NCI-H2227 (cell line): ENCODE results near the gene SYCN.
"Not testable (repeated sequence)": the region's sequence is repeated elsewhere in the genome, so short reads cannot be mapped to it uniquely, and the experiment has no call there.

Experiments
- DNase-seq: peaks from one replicate; lab custom pipeline; 2025; ENCODE audit not compliant: unreplicated experiment; lab: John Stamatoyannopoulos, UW

SYCN gene, protein sequence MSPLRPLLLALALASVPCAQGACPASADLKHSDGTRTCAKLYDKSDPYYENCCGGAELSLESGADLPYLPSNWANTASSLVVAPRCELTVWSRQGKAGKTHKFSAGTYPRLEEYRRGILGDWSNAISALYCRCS

DNA sequence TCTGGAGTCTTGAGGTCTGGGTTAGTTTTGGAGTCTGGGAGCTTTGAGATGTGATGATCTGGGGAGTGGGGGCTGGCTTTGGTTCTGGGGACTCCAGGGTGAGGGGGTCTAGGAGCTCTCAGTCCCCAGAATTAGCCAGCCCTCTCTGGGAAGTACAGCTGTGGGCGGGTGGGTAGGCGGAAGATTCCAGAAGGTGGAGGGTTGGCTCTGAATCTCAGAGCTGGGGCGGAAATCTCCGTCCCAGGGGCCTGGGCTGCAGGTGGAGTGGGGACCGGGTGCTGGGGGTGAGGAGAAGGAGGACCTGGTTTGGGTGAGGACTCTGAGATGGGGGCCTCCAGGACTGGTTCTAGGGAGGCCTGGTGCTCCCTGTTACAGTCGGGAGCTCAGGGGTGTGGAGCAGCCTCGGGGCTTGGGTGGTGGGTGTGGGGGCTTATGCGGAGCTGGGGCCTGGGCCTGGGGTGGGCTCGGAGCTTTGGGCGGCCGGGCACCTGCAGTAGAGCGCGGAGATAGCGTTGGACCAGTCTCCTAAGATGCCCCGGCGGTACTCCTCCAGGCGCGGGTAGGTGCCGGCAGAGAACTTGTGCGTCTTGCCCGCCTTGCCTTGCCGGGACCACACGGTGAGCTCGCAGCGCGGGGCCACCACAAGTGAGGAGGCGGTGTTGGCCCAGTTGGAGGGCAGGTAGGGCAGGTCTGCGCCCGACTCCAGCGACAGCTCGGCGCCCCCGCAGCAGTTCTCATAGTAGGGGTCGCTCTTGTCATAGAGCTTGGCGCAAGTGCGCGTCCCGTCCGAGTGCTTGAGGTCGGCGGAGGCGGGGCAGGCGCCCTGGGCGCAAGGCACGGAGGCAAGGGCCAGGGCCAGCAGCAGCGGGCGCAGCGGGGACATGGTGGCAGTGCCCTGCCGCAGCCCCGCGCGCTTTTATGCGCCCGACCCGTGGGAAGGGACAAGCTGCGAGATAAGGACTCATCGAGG, at the start of gene SYCN:
SYCN (minus strand) TSS at position 892 of the 970 bp plus-strand sequence; CDS start at position 883, 9 bp downstream.
- DNase-seq = no peak

DNA sequence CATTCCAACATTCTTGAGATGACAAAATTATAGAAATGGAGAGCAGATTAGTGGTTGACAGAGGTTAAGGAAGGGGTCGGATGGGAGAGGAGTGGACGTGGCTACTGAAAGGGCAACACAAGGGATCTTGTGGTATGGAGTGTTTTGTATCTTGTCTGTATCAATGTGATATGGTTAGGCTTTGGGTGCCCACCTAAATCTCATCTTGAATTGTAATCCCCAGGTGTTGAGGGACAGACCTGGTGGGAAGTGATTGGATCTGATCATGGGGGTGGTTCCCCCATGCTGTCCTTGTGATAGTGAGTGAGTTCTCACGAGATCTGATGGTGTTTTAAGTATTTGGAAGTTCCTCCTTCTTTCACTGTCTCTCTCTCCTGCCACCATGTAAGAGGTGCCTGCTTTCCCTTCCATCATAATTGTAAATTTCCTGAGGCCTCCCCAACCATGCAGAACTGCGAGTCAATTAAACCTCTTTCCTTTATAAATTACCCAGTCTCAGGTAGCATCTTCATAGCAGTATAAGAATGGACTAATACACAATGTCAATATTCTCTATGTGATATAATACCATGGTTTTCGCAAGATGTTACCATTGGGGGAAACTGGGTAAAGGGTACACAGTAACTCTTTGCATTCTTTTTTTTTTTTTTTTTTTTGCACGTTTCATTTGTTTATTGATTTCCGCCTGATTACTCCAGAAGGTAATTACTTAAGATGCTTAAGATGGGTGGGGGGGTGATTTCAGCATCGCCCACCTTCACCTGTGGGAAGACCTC, 49.5 kb upstream of the SYCN start:
- no peak for DNase-seq

- no peak for DNase-seq
These were observed 48.4 kb upstream of the SYCN start for GRCh38 chr19:39252458-39252857.

DNA sequence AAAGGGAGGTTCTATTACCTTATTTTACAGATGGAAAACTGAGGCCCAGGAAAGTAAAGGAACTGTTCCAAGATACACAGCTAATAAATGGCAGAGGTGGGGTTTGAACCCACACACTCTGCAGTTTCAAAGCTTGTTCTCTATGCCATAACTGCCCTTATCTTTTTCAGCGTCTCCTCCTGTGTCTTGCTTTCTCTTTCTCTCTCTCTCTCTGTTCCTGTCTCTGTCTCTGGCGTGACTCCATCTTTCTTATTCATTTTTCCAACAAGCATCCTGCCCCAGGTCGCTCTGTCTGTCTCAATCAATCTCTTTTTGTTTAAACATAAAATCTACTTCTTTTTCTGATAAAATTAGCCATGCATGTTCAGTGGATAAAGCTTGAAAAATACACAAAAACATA, 47.8 kb upstream of the SYCN start:
- no peak for DNase-seq

GRCh38 chr19:39251081-39251480, 47.0 kb upstream of the SYCN start:
- DNase-seq = no peak

DNA sequence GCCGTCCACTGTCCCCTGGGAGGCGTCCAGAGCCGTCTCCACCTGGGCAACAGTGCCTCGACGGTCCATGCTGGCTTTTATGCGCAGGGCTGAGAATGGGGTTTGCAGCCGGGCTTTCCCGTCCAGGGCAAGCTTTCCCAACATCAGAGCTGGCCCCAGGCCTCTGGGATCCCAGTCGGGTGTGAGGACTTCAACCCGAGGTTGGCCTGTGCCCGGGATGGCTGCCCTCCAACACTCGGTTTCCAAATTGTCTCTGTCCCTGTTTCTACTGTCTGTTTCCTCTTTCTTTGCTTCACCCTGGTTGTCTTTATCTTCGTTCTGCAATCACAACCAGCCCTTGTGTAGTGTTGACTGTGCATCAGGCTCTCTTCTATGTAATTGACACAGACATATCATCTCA, 44.7 kb upstream of the SYCN start, which contains the start of gene IFNL4:
IFNL4 (minus strand) TSS at position 51 of the 400 bp plus-strand sequence.
- DNase-seq = no peak

DNA sequence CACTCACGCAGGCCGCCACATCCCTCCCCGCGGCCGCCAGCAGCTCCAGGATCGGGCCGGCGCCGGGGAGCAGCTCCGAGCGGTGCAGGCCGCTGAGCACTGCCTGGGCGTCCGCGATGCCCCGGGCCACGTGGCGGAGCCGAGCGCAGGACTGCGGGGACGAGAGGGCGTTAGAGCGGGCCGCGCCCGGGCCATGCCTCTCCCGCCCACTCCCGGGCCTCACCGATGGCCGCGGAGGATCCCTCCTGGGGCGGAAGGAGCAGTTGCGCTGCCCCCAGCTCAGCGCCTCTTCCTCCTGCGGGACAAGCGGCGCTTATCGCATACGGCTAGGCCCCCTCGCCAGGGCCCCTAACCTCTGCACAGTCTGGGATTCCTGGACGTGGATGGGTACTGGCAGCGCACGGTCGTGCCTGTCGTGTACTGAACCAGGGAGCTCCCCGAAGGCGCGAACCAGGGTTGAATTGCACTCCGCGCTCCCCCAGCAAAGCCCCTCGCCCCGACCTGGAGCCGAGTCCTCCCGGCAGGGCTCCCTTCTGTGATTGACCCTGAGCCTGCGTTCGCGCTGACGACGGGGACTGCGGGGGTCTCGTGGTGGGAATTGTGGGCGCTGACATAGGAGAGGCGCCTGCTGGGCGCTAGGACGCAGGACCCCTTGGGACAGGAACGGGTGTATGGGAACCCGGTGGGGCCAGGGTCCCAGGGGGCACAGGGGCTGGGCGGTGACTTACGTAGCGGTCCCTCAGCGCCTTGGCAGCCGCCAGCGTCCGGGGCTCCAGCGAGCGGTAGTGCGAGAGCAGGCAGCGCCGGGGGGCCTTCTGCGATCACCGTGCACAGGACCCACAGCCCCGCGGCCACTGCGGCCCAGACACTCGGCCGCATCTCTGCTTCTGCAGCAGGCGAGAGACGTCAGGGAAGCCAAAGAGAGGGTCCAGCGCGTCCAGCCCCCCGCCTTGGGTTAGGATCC, 43.9 kb upstream of the SYCN start:
- no peak for DNase-seq

GRCh38 chr19:39246951-39247669, 43.0 kb upstream of the SYCN start:
- DNase-seq = no peak

DNA sequence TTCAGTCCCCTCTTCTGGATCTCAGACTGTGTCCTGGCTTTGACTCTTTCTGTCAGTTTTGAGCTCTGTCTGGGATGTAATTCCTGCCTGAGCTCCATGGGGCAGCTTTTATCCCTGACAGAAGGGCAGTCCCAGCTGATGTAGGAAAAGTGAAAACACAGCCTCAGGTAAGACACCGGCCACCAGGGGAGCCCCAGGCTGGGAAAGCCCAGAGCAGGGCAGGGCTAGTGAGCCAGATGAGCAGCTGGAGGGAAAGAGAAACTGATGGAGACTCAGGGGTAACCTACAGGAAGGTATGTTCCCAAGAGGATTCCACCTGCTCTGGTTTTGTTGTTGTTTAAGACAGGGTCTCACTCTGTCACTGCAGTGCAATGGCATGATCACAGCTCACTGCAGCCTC, 41.1 kb upstream of the SYCN start:
- DNase-seq = not testable (repeated sequence)

DNA sequence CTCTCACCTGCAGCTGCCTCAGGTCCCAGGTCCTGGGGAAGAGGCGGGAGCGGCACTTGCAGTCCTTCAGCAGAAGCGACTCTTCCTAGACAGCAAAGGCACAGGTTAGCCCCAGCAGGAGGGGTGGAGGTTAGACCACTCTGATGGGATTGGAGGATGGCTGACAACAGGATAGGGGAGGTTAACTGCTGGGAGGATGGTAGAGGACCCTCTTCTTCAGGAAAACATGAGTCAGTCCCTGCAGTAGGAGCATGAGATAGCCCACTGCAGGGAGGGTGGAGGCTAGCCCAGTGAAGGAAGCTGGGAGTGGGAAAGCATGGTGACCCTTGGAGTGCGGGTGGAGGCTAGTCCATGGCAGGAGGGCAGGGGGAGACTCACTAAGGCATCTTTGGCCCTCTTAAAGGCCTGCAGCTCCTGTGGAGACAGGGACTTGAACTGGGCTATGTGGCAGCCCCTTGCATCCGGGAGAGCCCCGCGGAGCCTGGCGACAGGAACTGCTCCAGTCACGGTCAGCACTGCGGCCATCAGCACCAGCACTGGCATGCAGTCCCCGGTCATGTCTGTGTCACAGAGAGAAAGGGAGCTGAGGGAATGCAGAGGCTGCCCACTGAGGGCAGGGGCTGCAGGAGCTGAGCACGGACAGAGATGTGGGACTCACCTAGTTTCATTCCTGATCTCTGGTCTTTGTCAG, 40.5 kb upstream of the SYCN start, which contains the start of gene IFNL3:
IFNL3 (minus strand) TSS at position 597 of the 691 bp plus-strand sequence; CDS start at position 558, 39 bp downstream.
- not testable (repeated sequence) for DNase-seq

DNA sequence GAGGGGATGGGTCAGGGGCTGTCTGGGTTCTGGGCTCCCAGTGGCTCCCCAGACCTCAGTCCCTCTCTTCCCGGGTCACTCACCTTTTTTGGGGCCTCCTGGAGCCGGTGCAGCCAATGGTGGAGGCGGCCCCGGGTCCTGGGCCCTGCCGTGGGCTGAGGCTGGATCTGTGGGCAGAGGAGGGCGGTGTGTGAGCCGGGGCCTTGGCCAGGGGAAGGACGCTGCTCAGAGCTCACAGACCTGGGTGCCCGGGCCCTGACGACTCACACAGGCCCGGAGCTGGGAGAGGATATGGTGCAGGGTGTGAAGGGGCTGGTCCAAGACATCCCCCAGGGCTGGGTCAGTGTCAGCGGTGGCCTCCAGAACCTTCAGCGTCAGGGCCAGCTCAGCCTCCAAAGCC, 39.7 kb upstream of the SYCN start:
- not testable (repeated sequence) for DNase-seq

DNA sequence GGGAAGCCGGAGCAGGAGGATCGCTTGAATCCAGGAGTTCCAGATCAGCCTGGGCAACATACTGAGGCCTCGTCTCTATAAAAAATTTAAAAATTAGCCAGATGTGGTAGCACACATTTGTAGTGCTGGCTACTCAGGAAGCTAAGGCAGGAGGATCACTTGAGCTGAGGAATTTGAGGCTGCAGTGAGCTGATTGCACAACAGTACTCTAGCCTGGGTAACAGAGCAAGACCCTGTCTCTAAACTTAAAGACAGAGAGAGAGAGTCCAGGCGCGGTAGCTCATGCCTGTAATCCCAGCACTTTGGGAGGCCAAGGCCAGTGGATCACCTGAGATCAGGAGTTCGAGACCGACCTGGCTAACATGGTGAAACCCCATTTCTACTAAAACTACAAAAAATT, 36.4 kb upstream of the SYCN start:
- no peak for DNase-seq

DNA sequence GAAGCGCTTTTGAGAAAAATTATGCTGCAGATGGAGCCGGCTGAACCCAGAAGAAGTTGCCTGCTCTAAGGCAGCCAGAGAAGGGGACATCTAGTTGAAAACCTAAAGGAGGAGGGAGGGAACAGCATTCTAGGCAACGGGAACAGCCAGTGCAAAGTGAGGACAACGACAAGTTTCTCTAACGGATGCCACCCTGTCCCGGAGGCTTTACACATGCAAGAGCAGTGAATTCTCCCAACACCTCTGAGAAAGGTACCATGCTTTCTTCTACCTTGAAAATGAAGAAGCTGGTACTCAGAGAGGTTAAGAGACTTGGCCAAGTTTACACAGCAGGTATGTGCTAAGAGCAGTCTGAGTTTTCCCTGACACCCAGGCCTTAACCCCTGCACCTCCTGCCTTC, 34.9 kb upstream of the SYCN start:
- no peak for DNase-seq

GRCh38 chr19:39238209-39238608, 34.1 kb upstream of the SYCN start:
- no peak for DNase-seq

DNA sequence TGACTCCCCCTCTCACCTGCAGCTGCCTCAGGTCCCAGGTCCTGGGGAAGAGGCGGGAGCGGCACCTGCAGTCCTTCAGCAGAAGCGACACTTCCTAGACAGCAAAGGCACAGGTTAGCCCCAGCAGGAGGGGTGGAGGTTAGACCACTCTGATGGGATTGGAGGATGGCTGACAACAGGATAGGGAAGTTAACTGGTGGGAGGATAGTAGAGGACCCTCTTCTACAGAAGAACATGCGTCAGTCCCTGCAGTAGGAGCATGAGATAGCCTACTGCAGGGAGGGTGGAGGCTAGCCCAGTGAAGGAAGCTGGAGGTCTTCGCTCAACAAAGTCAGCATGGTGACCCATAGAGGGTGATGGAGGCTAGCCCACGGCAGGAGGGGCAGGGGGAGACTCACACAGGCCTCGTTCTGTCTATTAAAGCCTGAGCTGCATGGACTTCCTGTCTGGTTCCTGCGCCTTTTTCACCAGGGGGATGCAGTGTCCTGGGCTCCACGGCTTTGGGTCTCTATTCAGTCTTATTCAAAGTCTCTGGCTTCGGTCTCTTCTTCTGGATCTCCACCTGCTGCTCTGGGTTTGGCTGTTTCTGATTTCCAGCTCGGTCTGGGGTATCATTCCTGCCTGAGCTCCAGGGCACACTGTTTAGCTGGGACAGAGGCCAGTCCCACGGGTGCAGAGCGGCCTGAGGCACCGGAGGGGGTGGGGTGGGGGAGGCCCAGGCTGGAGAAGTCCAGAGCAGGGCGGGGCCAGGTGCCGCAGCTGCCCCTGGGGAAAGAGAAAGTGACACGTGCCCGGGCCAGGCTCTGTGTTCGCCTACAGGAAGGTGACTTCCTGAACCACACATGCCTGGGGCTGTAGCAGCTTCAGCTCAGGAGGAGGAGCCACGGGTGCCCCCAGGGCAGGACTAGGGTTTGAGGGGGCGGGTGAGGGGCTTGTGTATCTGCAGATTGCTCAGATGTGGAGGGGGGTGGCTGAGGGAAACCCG, 33.4 kb upstream of the SYCN start:
- DNase-seq = peak; percentile 58

DNA sequence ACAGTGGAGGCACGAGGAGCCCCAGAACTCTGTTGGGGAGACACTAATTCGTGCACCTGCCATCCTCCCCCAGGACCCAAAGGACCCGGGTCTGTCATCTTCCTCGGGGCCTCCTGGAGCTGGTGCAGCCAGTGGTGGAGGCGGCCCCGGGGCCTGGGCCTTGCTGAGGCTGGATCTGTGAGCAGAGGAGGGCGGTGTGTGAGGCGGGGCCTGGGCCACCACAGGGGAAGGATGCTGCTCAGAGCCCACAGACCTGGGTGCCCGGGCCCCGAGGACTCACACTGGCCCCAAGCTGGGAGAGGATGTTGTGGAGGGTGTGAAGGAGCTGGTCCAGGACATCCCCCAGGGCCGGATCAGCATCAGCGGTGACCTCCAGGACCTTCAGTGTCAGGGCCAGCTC, 32.5 kb upstream of the SYCN start:
- DNase-seq = no peak

DNA sequence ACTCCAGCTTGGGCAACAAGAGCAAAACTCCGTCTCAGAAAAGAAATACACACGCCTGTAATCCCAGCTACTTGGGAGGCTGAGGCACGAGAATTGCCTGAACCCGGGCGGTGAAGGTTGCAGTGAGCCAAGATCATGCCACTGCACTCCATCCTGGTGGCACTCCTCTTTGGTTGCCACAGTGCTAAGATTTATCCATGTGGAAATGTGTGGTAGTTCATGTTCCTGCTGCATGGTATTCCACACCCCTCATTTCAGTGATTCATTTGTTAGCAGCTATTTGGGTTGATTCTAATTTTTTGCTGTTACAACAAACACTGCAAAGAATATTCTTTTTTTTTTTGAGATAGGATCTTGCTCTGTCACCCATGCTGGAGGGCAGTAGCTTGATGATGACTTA, 28.6 kb upstream of the SYCN start:
- no peak for DNase-seq
